GM19324 (cell line): Measurements from ENCODE around the gene NCOA4.
"Not testable (repeated sequence)": the region's sequence is repeated elsewhere in the genome, so short reads cannot be mapped to it uniquely, and the experiment has no call there.

Experiments used
- ATAC-seq: cut with Tn5 transposase; IDR thresholded peaks from one replicate; pipeline ENCODE4 v1.9.1; 2021; ENCODE audit warnings: mild to moderate bottlenecking, moderate library complexity; ENCODE audit not compliant: unreplicated experiment, low FRiP score

The NCOA4 gene

GRCh38 chr10:46030091-46030937 lies at the start of gene NCOA4:
NCOA4 (minus strand) TSS chr10:46030623; CDS start chr10:46016680, 13,943 bp downstream.
- peak; percentile 95 for ATAC-seq

- no peak for ATAC-seq
Observed at GRCh38 chr10:46079831-46080585, 49.6 kb upstream of the NCOA4 start.

- no peak for ATAC-seq
Observed at GRCh38 chr10:46077731-46078413, 47.4 kb upstream of the NCOA4 start.

- ATAC-seq, result no peak
Observed at GRCh38 chr10:46077141-46077554, 46.7 kb upstream of the NCOA4 start.

DNA sequence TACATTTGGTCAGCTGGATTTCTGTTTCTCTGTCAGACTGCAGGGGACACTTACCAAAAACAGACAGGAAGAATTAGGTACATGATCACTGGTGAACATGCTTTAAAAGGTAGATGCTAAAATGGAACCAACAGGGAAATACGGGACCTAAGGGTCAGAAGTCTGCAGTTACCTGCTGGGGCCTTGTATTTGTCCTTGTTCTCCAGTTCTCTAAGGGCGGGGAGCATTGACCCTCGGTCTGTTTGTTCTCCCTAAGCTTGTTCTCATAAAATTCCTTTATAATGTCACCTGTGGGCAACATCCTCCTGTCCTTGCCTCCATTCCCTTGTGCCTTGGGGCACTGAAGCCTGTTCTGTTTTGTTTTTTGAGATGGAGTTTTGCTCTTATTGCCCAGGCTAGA lies 45.4 kb upstream of the NCOA4 start:
- ATAC-seq, result no peak

DNA sequence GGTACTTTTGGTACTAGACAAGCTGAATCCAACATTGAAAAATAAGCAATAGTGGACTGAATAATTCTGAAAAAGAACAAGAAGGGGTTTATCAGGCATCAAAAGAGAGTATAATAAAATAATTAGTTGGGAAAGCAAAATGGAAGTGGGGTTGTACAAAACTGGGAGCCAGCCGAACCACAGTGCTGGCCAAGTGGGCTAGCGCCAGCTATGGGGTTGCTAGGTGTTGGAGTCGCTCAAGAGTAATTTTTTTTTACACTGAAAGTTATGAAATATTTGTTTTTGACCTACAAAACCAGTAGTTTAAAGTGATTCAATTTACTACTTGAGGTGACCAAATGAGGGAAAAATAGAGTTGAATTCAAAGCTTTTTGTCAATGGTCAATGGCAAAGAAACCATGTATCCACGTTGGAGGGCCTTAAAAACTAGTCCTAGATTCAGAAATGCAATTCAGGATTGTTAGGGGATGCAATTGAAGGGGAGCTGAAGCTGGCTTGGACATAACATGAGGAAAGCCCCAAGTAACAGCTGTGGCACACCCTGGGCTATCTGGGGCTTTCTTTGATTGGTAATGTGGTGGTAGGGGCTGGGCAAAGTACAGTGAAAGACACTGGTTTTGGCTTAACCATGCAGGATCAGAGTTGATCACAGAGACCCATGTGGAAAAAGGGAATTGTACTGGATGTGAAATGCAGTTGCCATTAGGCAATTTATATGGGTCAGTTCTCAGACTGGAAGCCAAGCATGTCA lies 43.9 kb upstream of the NCOA4 start:
- no peak for ATAC-seq

- no peak for ATAC-seq
Observed at GRCh38 chr10:46073564-46073963, 43.1 kb upstream of the NCOA4 start.

- no peak for ATAC-seq
Observed at GRCh38 chr10:46070749-46071148, 40.3 kb upstream of the NCOA4 start.

DNA sequence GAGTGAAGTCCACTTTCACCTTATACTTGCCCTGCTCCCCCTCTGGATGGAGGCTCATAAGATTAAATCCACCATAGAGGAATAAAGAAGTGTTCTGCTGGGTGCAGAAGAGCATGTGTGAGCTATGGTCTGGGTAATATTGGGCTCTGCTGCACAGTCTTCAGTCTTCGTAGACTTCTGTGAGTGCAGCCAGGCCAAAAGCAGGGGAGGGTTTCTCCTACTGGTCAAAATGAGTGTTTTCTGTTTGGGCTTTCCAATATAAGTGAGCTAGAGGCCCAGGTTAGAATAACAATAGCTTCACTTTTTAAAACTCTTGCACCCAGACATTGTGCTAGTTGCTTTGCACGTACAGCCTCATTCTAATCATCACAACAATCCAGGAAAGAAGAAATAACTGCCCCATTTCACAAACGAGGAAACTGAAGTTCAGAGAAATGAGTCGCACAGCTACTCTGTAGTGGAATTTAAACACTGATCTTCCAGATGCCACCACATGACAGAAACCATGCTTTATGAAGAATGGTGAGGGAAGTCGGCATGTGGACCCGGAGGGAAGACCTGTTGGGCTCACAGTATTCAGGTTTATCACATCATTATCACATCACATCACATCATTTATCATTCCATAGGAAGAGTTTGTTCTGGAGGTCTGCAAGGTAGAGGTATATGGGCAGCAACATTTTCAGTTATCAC lies 39.5 kb upstream of the NCOA4 start:
- no peak for ATAC-seq

- no peak for ATAC-seq
Observed at GRCh38 chr10:46068905-46069304, 38.5 kb upstream of the NCOA4 start.

- no peak for ATAC-seq
Observed at GRCh38 chr10:46068117-46068516, 37.7 kb upstream of the NCOA4 start.

DNA sequence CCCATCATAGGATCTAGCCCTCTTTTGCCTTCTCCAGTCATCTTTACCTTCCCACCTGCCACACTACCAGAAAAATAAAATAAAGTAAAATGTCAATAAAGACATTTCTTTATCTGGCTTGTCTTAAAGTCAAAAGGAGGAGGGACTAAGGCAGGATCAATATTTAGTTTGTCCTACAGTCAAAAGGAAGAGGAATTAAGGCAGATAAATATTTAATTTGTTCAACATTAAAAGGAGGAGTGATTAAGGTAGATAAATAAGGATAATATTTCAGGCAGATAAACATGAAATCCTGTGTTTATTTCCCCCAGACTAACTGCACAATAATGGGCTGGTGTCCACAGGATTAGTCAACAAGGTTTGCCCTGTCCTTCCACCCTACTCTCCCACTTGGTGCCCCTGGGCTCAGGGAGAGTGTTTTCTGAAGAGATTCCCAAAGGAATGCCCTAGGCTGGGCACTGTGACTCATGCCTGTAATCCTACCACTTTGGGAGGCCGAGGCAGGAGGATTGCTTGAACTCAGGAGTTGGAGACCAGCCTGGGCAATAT lies 33.9 kb upstream of the NCOA4 start:
- no peak for ATAC-seq

DNA sequence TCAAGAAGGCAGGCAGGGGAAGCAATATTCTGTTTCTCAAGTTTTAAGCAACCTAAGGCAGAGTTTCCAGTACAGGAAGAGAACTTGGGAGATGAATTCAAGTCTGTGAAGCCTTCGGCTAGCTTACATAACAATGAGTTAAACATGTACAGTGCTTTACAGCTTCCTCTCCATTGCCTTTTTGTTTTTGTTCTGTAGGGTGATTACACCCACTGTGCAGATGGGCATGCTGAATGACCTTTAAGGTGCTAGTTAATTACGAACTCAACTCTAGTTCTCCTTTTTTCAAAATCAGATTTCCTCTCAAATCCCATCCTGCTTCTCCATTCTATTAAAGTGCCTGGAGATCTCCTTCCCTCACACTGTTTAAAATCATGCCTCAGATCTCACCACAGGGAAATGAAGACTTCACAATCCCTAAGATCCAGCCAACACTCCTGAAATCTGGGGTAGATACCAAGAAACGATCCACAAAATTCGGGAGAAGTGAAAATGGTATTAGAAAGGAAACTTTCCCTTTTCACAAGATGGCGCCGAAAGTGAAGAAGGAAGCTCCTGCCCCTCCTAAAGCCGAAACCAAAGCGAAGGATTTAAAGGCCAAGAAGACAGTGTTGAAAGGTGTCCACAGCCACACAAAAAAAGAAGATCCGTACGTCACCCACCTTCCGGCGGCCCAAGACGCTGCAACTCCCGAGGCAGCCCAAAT lies 32.5 kb upstream of the NCOA4 start:
- no peak for ATAC-seq

DNA sequence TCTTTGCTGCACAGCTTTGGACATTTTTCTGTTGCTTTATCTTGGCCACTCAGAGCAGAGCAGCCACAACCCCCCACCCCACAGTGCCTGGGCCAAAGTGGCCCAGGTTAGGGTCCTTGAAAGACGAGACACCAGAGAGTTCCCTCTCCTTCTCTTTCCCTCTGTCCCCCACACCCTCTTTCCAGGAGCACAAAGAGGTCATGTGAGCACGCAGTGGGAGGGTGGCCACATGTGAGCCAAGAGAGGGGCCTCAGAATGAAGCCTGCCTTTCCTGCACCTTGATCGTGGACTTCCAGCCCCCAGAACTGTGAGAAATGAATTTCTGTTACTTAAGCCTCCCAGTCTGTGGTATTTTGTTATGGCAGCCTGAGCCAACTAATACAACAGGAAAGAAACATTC lies 30.3 kb upstream of the NCOA4 start:
- no peak for ATAC-seq

DNA sequence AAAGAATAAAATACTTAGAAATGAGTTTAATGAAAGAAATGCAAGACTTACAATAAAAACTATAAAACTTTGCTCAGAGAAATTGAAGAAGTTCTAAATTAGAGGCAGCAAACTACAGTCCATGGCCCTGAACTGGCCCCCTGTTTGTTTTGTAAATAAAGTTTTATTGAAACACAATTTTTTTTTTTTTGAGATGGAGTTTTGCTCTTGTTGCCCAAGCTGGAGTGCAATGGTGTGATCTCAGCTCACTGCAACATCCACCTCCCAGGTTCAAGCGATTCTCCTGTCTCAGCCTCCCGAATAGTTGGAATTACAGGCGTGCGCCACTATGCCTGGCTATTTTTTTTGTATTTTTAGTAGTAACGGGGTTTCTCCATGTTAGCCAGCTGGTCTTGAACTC lies 27.5 kb upstream of the NCOA4 start:
- ATAC-seq, result not testable (repeated sequence)

GRCh38 chr10:46057038-46057437 lies 26.6 kb upstream of the NCOA4 start:
- no peak for ATAC-seq

GRCh38 chr10:46055771-46056170 lies 25.3 kb upstream of the NCOA4 start:
- no peak for ATAC-seq

DNA sequence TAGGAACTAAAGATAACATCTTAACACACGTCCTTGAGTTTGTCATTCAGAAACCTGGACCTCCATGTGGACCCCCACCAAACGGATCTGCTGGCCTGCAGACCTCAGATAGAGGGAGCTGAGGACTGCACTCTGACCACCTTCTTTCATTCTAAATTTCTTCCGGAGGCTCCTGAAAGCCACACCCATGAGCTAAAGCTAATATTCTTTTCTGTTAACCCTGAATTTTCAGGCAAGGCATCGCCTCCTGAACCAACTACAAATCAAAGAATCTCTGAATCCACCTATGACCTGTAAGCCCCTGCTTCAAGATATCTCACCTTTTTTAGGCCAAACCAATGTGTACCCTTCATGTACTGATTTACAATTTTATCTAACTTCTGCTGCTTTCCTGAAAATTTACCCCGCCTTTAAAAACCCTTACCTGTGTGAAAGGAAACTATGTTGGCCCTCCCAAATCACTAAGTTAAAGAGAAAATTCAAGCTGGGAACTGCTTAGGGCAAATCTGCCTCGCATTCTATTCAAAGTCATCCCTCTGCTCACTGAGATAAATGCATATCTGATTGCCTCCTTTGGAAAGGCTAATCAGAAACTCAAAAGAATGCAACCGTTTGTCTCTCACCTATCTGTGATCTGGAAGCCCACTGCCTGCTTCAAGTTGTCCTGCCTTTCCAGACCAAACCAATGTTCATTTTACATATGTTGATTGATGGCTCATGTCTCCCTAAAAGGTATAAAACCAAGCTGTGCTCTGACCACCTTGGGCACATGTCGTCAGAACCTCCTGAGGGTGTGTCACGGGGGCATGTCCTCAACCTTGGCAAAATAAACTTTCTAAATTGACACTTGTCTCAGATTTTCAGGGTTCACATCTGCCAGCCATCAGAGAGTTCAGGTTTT lies 23.4 kb upstream of the NCOA4 start:
- no peak for ATAC-seq
